ENCODE data around the gene MPRIP.
"Not testable (repeated sequence)": the region's sequence is repeated elsewhere in the genome, so short reads cannot be mapped to it uniquely, and the experiment has no call there.

Gene MPRIP

DNA sequence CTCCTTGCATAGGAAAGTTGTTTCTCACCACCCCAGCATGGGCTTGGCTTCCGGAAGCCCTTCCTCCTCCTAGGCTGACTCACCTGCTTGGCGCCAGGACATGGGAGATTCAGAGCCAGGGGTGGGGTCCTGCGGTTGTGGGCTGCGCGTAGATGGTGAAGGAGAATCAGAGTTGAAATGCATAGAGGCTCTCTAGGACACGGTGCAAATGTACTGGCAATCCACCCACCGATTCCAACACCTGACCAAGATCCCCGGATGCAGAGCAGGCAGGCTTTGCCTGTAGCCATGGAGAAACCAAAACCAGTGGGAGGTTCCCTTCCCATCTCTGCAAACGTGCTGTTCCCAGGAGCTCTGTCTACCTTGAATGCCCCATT is 27.5 kb upstream of the MPRIP start:
- DNase-seq, result not testable (repeated sequence)

DNA sequence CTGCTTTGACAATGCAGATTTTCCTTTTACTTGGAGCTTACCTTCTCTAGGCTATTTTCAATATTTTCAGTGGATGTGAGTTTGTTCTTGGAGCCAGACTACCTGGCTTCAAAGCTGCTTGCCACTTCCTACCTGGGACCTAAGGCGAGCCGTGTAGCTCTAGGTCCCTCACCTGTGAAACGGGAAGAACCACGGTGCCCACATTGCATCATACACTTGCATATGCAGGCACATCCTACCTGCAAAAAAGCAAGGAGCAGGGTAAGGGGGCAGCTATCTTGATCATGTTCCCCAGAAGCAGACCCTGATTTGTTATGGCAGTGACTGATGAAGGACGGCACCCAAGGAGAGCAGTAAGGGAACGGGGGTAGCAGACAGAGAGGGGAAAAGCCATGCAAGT is 27.0 kb upstream of the MPRIP start:
- DNase-seq, result no peak

DNA sequence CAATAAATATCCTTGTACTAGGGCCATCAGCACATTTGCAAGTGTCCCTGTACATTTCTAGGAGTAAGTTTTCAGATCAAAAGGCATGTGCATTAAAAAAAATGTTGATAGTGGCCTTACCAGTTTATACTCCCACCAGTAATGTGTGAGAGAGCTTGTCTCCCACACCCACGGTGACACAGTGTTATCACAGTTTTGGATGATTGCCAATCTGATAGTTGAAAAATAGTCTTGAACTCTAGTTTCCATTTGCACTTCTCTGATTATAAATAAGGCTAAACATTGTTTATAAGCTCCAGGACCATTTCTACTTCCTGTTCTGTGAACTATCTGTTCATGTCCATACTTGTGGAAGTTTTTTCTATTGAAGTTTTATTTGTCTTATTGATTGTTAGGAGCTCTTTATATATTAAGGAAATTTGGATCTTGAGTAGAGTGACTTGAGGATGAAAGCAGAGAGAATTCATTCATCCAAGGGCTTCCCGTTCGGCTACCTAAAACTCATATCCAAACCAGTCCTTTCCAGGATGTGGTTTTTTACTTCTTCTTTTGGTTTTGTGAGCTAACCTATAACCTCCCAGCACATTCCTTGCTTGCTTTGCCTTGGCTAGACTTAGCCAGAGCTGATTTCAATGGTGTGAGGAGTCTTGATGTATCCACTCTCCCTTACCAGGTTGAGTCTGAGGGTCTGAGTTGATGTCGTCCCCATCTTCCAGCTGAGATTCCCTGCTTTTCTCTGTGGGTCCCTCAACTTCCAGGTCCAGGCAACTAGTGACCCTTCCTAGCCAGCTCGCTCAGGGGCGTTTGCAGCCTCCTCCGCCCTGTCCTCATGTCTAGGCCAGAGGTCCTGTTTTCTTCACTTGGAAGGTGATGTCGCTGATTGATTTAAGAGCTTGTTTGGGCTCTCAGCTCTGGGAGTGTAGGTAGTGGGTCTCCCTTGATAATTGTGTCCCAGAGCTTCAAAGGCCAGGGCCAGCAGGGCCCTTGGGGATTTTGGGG is 25.8 kb upstream of the MPRIP start:
- peak; percentile 75 for DNase-seq

DNA sequence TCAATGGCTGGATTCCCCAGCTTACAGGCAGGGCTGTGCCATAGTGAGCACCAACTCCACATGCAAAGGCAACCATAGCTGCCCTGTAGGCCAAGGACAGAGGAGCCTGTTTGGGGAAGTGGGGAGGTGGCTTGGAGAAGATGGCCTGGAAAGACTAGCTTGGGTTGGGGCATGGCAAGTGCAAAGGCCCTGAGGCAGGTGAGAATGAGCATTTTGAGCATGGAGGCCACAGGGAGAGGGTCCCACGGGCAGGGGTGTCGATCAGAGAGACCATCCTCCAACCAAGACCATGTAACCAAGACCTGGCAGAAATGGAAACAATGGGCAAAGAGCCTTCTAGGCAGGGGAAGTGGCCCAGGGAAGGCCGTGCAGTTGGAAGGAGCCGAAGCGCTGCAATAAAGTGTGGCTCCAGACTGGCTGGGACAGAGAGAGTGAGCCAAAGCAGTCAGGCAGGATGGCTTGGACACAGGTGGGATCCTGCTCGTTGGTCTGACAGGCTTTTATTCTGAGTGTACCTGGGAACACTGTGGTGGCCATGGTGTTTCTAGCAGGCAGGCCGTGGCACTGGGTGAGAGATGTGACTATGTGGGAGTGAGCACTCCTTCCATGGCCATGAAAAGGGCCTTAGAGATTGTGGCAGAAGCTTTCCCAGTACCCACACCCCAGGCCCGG is 24.8 kb upstream of the MPRIP start:
- no peak for DNase-seq

DNA sequence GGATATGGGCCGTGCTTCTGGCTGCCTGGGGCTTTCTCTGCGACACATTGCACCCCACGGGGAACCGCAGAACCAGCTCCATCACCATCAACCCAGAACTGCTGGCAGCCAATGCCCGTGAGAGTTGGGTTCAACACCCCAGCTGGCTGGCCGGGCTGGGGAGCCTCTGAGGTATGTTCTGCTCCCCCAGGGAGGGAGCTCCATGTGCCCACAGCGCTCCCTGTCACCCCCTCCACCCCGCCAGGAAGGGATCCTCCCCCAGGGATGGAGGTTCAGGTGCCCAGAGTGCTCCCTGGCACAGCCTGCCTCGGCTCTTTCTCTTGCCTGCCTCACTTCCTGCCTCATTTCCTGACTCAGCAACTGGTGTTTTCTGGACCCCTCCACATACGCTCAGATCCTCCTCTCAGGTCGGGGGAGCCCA is 24.2 kb upstream of the MPRIP start:
- no peak for DNase-seq

DNA sequence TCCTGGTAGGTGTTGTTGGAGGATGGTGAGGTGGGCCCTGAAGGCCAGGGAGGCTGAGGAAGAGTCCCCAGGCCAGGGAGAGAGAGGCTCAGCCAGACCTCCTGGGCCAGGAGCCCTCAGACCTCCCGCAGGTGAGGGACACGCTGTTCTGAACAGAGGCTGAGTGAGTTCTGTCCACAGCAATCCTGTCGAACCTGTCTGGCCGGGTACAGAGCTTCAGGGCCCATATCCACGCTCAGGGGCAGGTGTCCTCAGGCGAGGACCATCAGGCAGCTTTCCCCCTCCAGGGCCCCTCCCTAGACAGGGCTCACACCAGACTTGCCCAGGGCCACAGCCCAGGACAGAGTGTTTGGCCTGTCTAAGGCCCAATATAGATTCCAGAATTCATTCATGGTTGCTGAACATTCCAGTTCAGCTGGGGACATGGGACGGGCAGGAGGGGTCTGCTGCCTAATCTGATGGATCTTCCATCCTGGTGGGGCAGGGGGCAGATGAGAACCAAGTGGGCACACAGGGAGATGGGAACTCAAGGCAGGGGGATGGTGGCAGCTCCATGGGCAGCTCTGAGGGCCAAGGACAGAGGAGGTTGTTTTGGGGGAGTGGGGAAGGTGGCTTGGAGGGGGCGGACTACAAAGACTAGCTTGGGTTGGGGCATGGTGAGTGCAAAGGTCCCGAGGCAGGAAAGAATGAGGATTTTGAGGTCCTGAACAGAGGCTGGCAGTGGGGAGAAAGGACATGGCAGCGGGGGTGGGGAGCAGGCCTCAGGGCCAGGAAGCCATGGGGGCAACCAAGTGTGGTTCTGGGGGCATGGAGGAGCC is 23.4 kb upstream of the MPRIP start:
- DNase-seq, result no peak

DNA sequence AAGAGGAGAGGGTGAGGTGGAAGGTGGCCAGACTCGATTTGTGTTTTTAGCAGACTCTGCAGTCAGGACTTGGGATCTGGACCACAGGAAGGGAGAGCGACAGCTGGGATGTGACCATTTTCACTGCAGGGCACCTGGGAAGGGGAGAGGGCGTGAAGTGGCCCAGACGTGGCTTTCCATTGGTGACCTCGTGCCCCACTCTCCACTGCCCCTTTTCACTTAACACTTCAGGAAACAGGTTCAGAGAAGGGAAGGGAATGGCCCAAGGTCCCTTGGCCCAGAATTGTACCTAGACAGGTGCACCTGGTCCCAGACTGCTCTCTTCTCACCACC is 22.9 kb upstream of the MPRIP start:
- DNase-seq, result no peak

DNA sequence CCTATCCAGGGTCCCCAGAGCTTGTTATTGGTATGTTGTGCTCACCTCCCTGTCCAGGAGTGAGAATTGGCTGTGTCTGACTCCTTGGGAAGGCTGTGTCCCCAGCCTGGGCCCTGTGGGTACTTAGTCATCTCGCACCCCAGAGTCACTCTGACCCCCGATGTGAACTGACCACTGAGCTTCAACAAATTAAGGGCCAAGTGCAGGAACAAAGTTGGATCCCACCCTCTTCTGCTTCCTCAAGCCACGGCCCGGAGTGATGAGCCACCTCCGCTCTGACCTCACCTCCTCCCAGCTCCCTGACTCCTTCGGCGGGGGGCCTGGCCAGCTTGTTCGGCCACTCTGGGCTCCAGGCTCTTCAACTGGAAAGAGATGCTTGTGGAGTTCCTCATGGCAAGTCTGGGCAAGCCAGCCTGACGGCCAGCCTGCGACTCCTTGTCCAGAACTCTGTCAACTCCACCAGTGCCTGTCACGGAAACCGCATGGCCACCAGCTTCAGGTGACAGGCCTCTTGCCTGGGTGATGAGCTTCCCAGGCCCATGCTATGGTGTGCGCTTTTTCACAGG is 22.3 kb upstream of the MPRIP start:
- no peak for DNase-seq

DNA sequence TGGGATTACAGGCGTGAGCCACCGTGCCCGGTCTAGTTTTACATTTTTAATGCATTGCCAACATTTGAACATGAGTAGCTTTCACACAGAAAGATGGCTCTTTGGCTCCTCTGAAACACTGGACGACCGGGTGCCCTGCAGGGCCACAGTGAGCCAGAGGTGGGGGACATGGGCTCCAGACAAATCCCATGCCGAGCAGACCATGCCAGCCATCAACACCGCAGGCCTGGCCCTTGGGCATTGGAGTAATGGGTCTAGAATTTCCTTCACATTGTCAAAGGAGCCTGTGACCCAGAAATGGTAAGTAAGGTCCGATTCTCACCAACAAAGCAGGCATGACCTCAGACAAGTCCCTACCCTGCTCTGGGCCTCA is 21.4 kb upstream of the MPRIP start:
- no peak for DNase-seq

DNA sequence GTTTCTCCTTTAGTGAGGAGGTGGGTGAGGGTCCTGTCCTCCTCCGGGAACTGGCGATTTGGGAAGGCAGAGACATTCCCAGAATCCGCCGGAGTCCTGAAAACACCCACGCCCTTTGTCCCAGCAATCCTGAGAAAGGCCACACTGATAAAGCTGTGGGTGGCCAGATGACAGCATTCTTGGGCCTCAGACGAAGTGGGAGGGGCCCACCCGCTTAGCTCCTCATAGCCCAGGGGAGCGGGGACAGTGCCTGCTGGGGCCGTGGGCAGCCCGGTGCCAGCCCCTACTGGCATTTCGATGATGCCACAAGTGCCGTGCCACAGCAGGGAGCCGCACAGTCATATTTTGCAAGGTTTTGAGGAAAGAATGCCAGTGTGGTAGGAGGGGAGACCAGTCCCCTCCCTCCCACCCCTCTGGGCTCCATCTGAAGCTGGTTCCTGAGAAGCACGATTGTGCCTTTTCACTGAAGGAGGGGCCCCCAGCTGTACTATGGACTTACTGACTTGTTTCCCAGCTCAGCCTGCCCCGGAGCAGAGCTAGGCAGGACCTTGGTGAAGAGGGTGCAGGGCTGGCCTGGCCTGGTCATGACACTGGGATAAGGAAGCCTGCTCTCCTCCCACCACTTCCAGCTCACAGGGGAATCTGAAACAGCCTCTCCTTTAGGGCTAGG is 20.9 kb upstream of the MPRIP start:
- DNase-seq, result no peak

DNA sequence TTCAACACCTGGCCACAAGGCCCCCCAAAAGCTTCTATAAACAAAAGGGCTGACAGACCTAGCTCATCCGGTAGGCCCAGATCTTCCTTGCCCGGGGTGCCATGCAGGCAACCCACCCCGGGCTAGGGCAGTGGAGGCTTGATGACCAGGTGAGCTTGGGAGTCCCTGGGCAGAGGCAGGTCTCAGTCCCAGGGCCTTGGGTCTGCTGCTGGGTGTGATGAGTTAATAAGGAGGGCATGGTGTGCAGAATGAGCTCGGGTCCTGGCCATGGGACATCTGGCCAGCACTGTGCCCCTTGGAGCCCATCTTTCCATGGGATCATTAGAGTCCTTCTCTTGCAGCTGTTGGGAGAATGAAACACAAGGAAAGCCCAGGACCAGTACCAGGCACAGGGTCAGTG is 20.2 kb upstream of the MPRIP start:
- no peak for DNase-seq

DNA sequence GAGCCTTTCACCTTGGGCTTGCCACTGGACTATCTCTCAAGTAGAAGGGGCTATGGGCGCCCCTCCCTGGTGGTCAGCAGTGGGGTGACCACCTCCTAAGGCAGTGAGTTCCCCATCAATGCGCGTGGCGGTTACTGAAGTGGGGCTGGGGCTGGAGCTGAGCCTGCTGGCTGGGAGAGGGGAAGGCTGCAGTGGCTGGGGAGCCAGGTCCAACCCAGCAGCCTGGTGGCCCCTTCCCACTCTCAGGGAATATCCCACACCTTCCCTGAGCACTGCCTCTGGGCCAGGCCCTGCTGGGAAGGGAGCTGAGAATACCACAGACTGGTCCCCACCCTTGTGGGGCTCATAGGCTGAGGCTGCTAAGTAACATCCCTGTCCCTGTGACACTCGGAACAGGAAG is 19.8 kb upstream of the MPRIP start:
- DNase-seq, result no peak

DNA sequence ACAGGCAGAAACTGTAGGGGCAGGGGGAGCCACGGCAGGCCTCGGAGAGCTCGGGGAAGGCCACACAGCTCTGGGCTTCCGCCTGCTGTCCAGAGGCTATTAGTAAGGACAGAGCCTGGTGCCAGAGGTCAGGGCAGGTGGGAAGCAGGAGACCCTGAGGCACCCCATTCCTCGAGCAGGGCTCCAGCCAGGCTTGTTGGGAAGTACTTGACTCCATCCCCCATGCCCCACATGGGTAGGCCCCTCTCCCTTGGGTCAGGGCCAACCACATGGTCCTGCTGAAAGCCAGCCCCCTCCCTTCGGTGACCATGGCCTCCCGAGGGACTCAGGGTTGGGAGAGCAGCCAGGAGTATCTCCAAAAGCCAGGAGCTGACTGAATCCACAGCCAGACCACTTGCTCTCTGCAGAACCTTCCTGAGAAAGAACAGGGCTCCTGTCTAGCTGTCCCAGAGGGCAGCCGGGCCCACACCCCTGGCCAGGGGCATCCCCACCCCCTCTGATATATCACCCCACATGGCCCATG is 17.4 kb upstream of the MPRIP start:
- no peak for DNase-seq

DNA sequence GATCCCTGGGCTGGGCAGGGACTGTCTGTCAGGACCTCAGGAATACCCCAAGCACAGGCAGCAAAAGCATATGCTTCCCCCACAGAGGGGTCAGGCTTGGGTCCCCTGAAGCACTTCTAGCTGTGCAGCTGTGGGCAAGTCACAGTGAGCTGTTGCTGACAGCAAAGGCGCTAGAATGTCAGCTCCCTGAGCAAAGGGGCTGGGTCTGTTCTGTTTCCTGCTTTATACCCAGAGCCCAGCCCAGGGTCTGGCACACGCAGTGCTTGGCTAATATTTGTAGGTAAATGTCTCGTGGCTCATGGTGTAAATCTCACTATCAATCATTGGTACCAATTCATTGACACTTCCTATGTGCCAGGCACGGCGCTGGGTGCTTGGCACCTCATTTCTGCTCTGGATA is 16.6 kb upstream of the MPRIP start:
- no peak for DNase-seq

DNA sequence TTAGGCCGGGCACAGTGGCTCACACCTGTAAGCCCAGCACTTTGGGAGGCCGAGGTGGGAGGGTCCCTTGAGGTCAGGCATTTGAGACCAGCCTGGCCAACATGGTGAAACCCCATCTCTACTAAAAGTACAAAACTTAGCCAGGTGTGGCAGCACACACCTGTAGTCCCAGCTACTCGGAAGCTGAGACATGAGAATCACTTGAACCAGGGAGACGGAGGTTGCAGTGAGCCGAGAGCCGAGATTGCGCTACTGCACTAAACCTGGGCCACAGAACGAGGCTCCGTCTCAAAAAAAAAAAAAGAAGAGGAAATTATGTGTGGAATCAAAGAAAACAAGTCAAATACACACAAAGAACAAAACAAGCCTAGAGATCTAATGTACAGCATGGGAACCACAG is 16.1 kb upstream of the MPRIP start:
- DNase-seq, result no peak

DNA sequence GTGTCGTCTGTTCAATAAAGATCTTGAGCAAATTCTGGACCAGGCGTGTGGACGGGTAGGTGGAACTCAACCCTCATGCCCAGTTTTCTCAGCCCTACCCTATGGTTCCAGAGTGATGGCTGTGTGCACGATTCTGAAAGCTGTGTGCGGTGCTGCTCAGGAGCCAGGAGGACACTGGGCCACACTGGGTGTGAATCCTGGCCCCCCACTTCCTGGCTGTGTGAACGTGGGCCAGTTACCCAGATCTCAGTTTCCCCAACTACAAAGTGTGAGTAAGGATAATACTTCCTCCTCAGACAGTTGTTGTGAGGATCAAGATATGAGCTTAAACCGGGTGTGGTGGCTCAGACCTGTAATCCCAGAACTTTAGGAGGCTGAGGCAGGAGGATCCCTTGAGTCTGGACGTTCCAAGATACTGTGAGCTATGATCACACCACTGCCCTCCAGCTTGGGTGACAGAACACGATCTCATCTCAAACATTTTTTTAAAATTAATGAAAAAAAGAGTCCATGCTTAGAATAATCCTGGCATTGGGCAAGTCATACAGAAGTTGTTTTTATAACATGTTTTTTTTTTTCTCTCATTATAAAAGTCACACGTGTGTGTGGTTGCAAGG is 14.7 kb upstream of the MPRIP start:
- no peak for DNase-seq

DNA sequence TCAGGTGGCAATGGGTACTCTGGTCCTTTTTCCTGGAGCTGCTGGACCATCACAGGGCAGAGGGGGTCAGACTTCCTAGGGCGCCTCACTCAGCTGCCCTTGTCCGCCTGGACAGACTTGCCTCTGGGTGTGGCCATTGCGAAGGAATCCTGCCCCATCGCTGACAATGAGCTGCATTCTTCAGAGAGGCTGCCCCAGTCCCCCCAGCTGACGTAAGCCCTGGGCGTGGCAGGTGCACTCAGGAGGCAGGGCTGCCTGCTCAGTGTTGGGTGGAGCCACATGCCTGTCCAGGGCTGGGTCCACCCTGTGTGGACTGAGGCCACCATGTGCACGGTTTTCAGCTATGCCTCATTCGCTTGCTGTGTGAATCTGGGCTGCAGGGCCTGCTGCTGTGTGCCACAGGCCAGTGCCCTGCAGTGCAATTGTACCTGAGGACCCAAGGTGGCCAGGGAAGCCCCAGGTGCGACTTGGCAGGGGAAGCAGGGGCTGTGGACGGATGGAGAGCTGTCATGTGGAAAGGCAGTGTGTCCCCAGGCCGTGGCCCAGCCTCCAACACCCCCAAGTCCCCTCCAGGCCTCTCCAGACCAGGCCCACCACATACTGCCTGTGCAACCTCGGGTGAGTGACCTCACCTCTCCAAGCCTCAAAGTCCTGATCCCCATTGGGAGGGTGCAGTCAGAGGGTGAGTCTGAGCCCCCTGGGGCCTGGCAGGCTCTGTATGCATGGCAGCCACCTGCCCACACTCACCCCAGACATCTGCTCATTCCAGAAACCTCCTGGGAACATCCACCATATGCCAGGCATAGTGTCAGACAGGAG is 14.0 kb upstream of the MPRIP start:
- peak; percentile 38 for DNase-seq

DNA sequence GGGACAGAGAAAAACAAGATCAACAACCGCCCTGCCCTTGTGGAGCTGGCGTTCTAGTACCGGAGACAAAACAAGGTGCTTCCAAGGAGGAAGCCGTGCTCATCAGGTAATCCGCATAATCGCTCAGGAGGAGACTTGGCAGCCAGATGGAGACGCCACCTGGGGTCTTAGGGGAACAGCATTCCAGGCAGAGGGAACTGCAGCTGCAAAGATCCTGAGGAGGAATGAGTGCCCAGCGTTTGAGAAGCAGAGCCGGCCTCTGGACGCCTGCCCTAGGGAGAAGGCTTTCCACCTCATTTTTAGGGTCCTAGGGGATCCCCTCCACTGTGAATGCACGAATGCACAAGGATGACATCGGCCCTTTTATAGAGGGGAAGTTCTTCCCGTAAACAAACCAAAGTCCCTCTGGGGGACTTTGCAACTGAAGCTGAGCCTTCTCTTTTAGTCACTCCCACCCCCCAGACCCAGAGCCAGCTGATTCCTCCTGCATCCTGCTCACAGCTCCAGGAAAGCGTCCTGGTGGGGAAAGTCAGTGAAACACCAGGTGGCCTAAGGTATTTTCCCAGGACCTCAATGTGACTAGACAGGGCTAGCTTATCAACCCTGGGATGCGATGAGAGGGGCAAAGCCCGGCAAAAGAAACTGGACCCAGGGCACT is 13.2 kb upstream of the MPRIP start:
- no peak for DNase-seq

DNA sequence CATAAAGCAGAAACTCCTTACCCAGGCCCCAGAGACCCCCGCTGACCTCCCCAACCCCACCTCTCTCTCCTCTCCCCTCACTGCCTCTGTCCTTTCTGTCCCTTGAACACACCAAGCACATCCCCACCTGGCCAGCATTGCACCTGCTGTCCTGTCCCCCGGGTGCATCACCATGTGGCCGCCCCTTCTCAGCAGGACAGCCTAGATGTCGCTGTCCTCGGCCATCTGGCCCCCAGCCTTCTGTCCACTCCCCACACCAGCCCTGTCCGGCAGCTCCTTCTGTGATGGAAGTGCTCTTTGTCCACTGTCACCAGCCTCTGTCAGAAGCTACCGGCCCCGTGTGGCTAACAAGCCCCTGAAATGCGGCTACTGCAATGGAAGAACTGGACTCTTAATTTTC is 12.3 kb upstream of the MPRIP start:
- DNase-seq, result no peak

DNA sequence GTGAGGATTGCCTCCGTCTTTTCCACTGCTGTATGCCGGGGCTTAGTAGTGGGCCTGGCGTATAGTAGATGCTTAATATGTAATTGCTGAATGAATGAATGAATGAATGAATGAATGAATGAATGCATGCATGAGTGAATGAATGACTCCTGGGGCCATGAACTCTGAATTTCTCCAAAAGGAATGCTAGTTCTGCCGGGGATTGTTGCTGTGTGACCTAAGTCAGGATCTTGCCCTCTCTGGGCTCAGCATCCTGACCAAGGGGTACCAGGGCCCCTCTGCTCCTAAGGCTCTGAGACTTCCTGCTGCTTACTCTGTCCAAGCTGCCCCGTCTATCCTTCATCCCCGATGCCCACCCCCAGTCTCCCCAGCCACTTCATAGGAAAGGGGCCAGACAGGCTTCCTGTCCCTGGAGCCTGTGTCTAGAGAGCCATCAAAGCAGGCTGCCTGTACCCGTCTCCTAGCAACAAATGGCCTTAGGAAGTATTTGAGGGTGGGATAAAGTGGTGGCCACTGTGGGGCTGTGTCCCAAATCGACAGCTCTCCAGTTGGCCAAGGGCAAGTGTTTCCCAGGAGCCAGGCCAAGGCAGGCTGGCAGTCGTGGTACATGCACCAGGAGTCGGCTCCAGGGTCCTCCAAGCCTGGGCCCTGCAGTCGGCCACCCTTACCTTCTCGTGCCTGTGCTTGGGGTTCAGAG is 11.6 kb upstream of the MPRIP start:
- DNase-seq, result no peak
